ENCODE results near the gene CECR2.

Gene CECR2

DNA sequence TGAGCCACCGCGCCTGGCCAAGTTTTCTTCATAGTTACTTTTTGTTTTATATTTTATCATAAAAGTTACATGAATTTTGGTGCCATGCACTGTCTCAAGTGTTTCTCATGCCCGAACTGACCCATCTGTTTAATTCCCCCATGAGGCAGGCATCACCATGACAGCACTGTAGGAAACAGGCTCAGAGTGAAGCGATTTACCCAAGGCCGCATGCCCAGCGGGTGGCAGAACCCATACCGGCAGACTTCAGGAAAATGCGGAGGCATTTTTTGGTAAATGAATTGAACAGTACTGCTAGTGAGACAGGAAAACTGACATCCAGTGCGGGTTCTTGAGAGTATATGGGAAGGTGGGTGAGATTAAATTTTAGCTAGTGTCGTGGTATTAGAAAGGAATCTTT lies 19.0 kb downstream of the CECR2 start:
- TF ChIP-seq, protein P1, sequence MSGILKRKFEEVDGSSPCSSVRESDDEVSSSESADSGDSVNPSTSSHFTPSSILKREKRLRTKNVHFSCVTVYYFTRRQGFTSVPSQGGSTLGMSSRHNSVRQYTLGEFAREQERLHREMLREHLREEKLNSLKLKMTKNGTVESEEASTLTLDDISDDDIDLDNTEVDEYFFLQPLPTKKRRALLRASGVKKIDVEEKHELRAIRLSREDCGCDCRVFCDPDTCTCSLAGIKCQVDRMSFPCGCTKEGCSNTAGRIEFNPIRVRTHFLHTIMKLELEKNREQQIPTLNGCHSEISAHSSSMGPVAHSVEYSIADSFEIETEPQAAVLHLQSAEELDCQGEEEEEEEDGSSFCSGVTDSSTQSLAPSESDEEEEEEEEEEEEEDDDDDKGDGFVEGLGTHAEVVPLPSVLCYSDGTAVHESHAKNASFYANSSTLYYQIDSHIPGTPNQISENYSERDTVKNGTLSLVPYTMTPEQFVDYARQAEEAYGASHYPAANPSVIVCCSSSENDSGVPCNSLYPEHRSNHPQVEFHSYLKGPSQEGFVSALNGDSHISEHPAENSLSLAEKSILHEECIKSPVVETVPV (CRISPR knock-in tag; IDR thresholded peaks at IDR 0.05): no peak
- TF ChIP-seq TCF4 (CRISPR knock-in tag; IDR thresholded peaks at IDR 0.05; ENCODE audit: borderline replicate concordance) (no peak), ESRRG (CRISPR knock-in tag; IDR thresholded peaks at IDR 0.05) (no peak), CSDC2 (CRISPR knock-in tag; IDR thresholded peaks at IDR 0.05) (no peak), ZFP3 (CRISPR knock-in tag; IDR thresholded peaks at IDR 0.05) (no peak), CREB5 (CRISPR knock-in tag; IDR thresholded peaks at IDR 0.05; ENCODE audit: low read depth) (no peak), ZC3H10 (CRISPR knock-in tag; IDR thresholded peaks at IDR 0.05) (no peak)
- no peak; the same call in 2 of the 3 replicates for ATAC-seq

DNA sequence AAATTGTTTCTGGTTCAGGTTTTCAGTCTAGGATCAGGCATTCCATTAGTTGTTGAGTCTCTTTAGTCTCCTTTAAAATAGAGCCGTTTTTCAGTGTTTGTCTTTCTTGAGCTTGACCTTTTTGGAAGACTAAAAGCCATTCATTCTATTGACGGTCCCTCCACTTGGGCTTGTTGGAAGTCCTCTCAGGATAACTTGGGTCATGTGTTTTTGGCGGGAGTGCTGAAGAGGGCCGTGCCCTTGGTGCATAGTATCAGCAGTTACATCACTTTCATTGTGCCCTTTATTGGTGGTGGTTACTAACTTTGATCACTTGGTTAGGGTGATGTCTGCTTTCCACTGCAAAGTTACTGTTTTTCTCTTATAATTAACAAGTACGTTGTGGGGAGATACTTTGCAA lies 20.8 kb downstream of the CECR2 start:
- ATAC-seq: no peak
- no peak for TF ChIP-seq OSR1 (CRISPR knock-in tag; IDR thresholded peaks at IDR 0.05)
- no peak for TF ChIP-seq PPARA (CRISPR knock-in tag; IDR thresholded peaks at IDR 0.05; ENCODE audit: borderline replicate concordance)
- TF ChIP-seq RARB (CRISPR knock-in tag; IDR thresholded peaks at IDR 0.05): no peak
- TF ChIP-seq, protein P2, sequence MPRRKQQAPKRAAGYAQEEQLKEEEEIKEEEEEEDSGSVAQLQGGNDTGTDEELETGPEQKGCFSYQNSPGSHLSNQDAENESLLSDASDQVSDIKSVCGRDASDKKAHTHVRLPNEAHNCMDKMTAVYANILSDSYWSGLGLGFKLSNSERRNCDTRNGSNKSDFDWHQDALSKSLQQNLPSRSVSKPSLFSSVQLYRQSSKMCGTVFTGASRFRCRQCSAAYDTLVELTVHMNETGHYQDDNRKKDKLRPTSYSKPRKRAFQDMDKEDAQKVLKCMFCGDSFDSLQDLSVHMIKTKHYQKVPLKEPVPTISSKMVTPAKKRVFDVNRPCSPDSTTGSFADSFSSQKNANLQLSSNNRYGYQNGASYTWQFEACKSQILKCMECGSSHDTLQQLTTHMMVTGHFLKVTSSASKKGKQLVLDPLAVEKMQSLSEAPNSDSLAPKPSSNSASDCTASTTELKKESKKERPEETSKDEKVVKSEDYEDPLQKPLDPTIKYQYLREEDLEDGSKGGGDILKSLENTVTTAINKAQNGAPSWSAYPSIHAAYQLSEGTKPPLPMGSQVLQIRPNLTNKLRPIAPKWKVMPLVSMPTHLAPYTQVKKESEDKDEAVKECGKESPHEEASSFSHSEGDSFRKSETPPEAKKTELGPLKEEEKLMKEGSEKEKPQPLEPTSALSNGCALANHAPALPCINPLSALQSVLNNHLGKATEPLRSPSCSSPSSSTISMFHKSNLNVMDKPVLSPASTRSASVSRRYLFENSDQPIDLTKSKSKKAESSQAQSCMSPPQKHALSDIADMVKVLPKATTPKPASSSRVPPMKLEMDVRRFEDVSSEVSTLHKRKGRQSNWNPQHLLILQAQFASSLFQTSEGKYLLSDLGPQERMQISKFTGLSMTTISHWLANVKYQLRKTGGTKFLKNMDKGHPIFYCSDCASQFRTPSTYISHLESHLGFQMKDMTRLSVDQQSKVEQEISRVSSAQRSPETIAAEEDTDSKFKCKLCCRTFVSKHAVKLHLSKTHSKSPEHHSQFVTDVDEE (CRISPR knock-in tag; IDR thresholded peaks at IDR 0.05): no peak
- TF ChIP-seq, protein P3, sequence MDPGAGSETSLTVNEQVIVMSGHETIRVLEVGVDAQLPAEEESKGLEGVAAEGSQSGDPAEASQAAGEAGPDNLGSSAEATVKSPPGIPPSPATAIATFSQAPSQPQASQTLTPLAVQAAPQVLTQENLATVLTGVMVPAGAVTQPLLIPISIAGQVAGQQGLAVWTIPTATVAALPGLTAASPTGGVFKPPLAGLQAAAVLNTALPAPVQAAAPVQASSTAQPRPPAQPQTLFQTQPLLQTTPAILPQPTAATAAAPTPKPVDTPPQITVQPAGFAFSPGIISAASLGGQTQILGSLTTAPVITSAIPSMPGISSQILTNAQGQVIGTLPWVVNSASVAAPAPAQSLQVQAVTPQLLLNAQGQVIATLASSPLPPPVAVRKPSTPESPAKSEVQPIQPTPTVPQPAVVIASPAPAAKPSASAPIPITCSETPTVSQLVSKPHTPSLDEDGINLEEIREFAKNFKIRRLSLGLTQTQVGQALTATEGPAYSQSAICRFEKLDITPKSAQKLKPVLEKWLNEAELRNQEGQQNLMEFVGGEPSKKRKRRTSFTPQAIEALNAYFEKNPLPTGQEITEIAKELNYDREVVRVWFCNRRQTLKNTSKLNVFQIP (CRISPR knock-in tag; IDR thresholded peaks at IDR 0.05; ENCODE audit: borderline replicate concordance, low read depth): no peak
- no peak for TF ChIP-seq ISL1 (CRISPR knock-in tag; IDR thresholded peaks at IDR 0.05)
- TF ChIP-seq ZNF565 (CRISPR knock-in tag; conservative IDR thresholded peaks at IDR 0.05; ENCODE audit: low read depth): no peak

DNA sequence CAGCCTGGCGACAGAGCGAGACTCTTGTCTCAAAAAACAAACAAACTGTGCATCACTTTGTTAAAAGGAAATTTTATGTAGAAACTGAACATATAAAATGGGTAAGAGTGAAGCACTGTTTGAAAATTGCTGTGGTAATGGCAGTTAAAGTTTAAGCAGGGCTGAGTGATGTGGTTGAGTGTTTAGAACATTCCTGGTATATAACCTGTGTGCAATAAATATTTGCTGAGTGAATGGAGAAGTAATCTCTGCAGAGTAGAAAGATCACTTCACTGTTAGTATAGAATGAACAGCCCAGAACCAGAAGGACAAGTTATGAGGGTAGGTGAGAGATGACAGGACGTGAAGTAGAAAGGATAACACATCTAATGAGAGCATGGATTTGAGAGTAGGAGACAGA lies 27.3 kb downstream of the CECR2 start:
- no peak for ATAC-seq
- no peak for TF ChIP-seq ZC3H10 (CRISPR knock-in tag; IDR thresholded peaks at IDR 0.05)
- TF ChIP-seq, protein P2 (CRISPR knock-in tag; IDR thresholded peaks at IDR 0.05): no peak
- TF ChIP-seq ARNTL (CRISPR knock-in tag; IDR thresholded peaks at IDR 0.05; ENCODE audit: borderline replicate concordance, low read depth): no peak
- no peak for TF ChIP-seq ZNF565 (CRISPR knock-in tag; conservative IDR thresholded peaks at IDR 0.05; ENCODE audit: low read depth)
- no peak for TF ChIP-seq ZNF70 (CRISPR knock-in tag; IDR thresholded peaks at IDR 0.05)
- no peak for TF ChIP-seq ISL1 (CRISPR knock-in tag; IDR thresholded peaks at IDR 0.05)
- no peak for TF ChIP-seq PPARA (CRISPR knock-in tag; IDR thresholded peaks at IDR 0.05; ENCODE audit: borderline replicate concordance)
- TF ChIP-seq CSDC2 (CRISPR knock-in tag; IDR thresholded peaks at IDR 0.05): no peak
- TF ChIP-seq RARB (CRISPR knock-in tag; IDR thresholded peaks at IDR 0.05): no peak
- no peak for TF ChIP-seq GLIS3 (CRISPR knock-in tag; IDR thresholded peaks at IDR 0.05)
- TF ChIP-seq TCF4 (CRISPR knock-in tag; IDR thresholded peaks at IDR 0.05; ENCODE audit: borderline replicate concordance): no peak
- TF ChIP-seq, protein P1 (CRISPR knock-in tag; IDR thresholded peaks at IDR 0.05): no peak
- TF ChIP-seq, protein P3 (CRISPR knock-in tag; IDR thresholded peaks at IDR 0.05; ENCODE audit: borderline replicate concordance, low read depth): no peak
- no peak for TF ChIP-seq OSR1 (CRISPR knock-in tag; IDR thresholded peaks at IDR 0.05)
- TF ChIP-seq ESRRG (CRISPR knock-in tag; IDR thresholded peaks at IDR 0.05): no peak

All from SK-N-SH treated with all-trans-retinoic acid at 6 μM for 48 hours (cell line).